Right cardiac atrium (tissue), 5 donors: Measurements from ENCODE around the gene WNT3A. TPM values are rescaled to one million over a fixed set of nuclear protein-coding genes. Genes with fewer than 3 reads are reported as not detected.

Experiments
- ATAC-seq, 2 donors: fragments of 200-7000 bp; cut with Tn5 transposase; one replicate each; pipeline versions ENCODE4 v1.8.0 to v1.9.1; 2020; ENCODE audit warnings: moderate library complexity in 2 of 2, mild to moderate bottlenecking in 1 of 2
- DNase-seq, 3 donors: peaks; one replicate each; pipeline ENCODE4 v3.0.0-alpha.2; 2020
- H3K27ac ChIP-seq: one replicate; pipeline ENCODE4 v1.5.1; 2013; ENCODE audit warnings: mild to moderate bottlenecking, low read length, control low read depth, moderate library complexity
- H3K27me3 ChIP-seq: one replicate; pipeline ENCODE4 v1.6.1; 2013; ENCODE audit not compliant: control insufficient read depth, insufficient read depth
- H3K4me1 ChIP-seq: one replicate; pipeline ENCODE4 v1.6.1; 2013; ENCODE audit warnings: low read length; ENCODE audit not compliant: control insufficient read depth, insufficient read depth
- H3K4me3 ChIP-seq: one replicate; pipeline ENCODE4 v1.5.1; 2013; ENCODE audit warnings: low read length, control low read depth
- H3K9me3 ChIP-seq: one replicate; pipeline ENCODE4 v1.6.1; 2013; ENCODE audit warnings: low read length; ENCODE audit not compliant: control insufficient read depth
- WGBS: extraction: QIAGEN DNeasy Blood & Tissue Kit; methylation state at CpG from one replicate; pipeline ENCODE4 v1.1.7; 2013; 5-methylcytosine and 5-hydroxymethylcytosine counted together
- intact Hi-C, 4 donors: fragments of 100-400 bp; cut with DNase I; formaldehyde crosslinking; loops; one replicate each; pipeline versions ENCODE4 v1.11.0 to v1.14.0; 2022 to 2023
- polyA plus RNA-seq: library from polyadenylated mRNA; stranded (reverse); fragments of 200-250 nt; gene quantifications from one replicate; pipeline ENCODE4 v1.2.3, GENCODE V29; 2013
- total RNA-seq, 4 donors: library from RNA; stranded (reverse); fragmentation: NEBNext Ultra II Directional; extraction: Animal tissue kit (Norgen Biotek cat#: 25700); gene quantifications; one replicate each; pipeline ENCODE4 v1.2.1, GENCODE V29; 2021
- donor health status: healthy with polysubstance abuse.
- donor health status: DM: no; HTN: yes; CAD: no.
- donor health status: DM: no; HTN: no; CAD: no.
- donor health status: DM: no; HTN: yes; CAD: no; lungs with severe emphysema.
- donor health status: DM: yes; HTN: yes; CAD: no.

WNT3A gene
- total and polyA plus RNA-seq, 5 donors, result not detected

- WGBS, result 84% methylated on average over 10 of the region's 10 CpGs
- Histone ChIP-seq H3K4me3 (no peak overlapping the region), H3K9me3 (no peaks in the 10 kb centered on the region), H3K27ac (no peak overlapping the region), H3K27me3 (no peaks in the 10 kb centered on the region), H3K4me1 (no peaks in the 10 kb centered on the region)
- ATAC-seq (no peak), DNase-seq (peak in 1 of 3 donors; percentile 7)
- intact Hi-C loops, result no loop called here
Measured at GRCh38 chr1:228061411-228062084, 54.8 kb downstream of the WNT3A start.

- H3K4me3 ChIP-seq, result no peak overlapping the region
- intact Hi-C loops, result no loop called here
- H3K27me3 ChIP-seq, result no peaks in the 10 kb centered on the region
- no peak for ATAC-seq
- 92% methylated on average over 9 of the region's 9 CpGs for WGBS
- H3K9me3 ChIP-seq, result no peaks in the 10 kb centered on the region
- DNase-seq, result peak in 1 of 3 donors; percentile 26
- no peaks in the 10 kb centered on the region for H3K4me1 ChIP-seq
- no peak overlapping the region for H3K27ac ChIP-seq
Measured at GRCh38 chr1:228062085-228062791, 55.4 kb downstream of the WNT3A start.

GRCh38 chr1:228062812-228063211 lies 56.0 kb downstream of the WNT3A start:
- WGBS, result 64% methylated on average over 4 of the region's 4 CpGs
- peak in 1 of 3 donors; percentile 20 for DNase-seq

GRCh38 chr1:228063251-228064191 lies 56.7 kb downstream of the WNT3A start:
- WGBS, result 88% methylated on average over 15 of the region's 15 CpGs
- ATAC-seq (no peak), DNase-seq (peak in 1 of 3 donors; percentile 31)
- Histone ChIP-seq H3K9me3 (no peaks in the 10 kb centered on the region), H3K27me3 (no peaks in the 10 kb centered on the region), H3K4me1 (no peaks in the 10 kb centered on the region), H3K4me3 (no peak overlapping the region), H3K27ac (no peak overlapping the region)
- intact Hi-C loops, result no loop called here

More at GRCh38 chr1:228062812-228063211, 56.0 kb downstream of the WNT3A start:
- intact Hi-C loops, result no loop called here
- H3K4me1 ChIP-seq, result no peaks in the 10 kb centered on the region
- H3K27me3 ChIP-seq, result no peaks in the 10 kb centered on the region
- H3K4me3 ChIP-seq, result no peak overlapping the region
- no peaks in the 10 kb centered on the region for H3K9me3 ChIP-seq
- no peak for ATAC-seq
- H3K27ac ChIP-seq, result no peak overlapping the region

- intact Hi-C loops, result no loop called here
- H3K27me3 ChIP-seq, result no peaks in the 10 kb centered on the region
- whole genome bisulfite sequencing, result 46% methylated on average over 8 of the region's 8 CpGs
Measured at GRCh38 chr1:228064296-228064695, 57.5 kb downstream of the WNT3A start.

GRCh38 chr1:228064741-228065542 lies 58.1 kb downstream of the WNT3A start:
- ATAC-seq, result no peak
- Histone ChIP-seq H3K4me1 (no peaks in the 10 kb centered on the region), H3K9me3 (no peaks in the 10 kb centered on the region), H3K4me3 (no peak overlapping the region), H3K27me3 (no peaks in the 10 kb centered on the region), H3K27ac (no peak overlapping the region)
- intact Hi-C loops, result no loop called here
- peak in 1 of 3 donors; percentile 46 for DNase-seq
- 69% methylated on average over 15 of the region's 15 CpGs for WGBS

More at GRCh38 chr1:228064296-228064695, 57.5 kb downstream of the WNT3A start:
- ATAC-seq (no peak), DNase-seq (no peak)
- Histone ChIP-seq H3K9me3 (no peaks in the 10 kb centered on the region), H3K4me1 (no peaks in the 10 kb centered on the region), H3K4me3 (no peak overlapping the region), H3K27ac (no peak overlapping the region)

- peak in 1 of 3 donors; percentile 28 for DNase-seq
- H3K4me3 ChIP-seq, result no peak overlapping the region
- ATAC-seq, result peak in 1 of 2 donors; percentile 30
- H3K27me3 ChIP-seq, result no peaks in the 10 kb centered on the region
- H3K4me1 ChIP-seq, result no peaks in the 10 kb centered on the region
- intact Hi-C loops, result no loop called here
- 59% methylated on average over 15 of the region's 15 CpGs for WGBS
- H3K27ac ChIP-seq, result no peak overlapping the region
- H3K9me3 ChIP-seq, result no peaks in the 10 kb centered on the region
Measured at GRCh38 chr1:228065543-228066347, 58.9 kb downstream of the WNT3A start.

- Histone ChIP-seq H3K27ac (no peak overlapping the region), H3K9me3 (no peaks in the 10 kb centered on the region), H3K27me3 (no peaks in the 10 kb centered on the region), H3K4me3 (no peak overlapping the region), H3K4me1 (no peaks in the 10 kb centered on the region)
- 43% methylated on average over 4 of the region's 4 CpGs for WGBS
- intact Hi-C loops, result no loop called here
- ATAC-seq (no peak), DNase-seq (peak in 1 of 3 donors; percentile 26)
Measured at GRCh38 chr1:228066416-228066815, 59.6 kb downstream of the WNT3A start.

GRCh38 chr1:228066891-228067654 lies 60.3 kb downstream of the WNT3A start:
- intact Hi-C loops, result no loop called here
- no peaks in the 10 kb centered on the region for H3K27me3 ChIP-seq
- no peak for ATAC-seq
- WGBS, result 62% methylated on average over 10 of the region's 10 CpGs
- no peaks in the 10 kb centered on the region for H3K9me3 ChIP-seq
- peak in 1 of 3 donors; percentile 30 for DNase-seq
- no peak overlapping the region for H3K4me3 ChIP-seq
- H3K4me1 ChIP-seq, result no peaks in the 10 kb centered on the region
- no peak overlapping the region for H3K27ac ChIP-seq
